HG03439 (cell line): Measurements from ENCODE around the gene TPK1.

Experiments used
- ATAC-seq: cut with Tn5 transposase; IDR thresholded peaks from one replicate; pipeline ENCODE4 v1.9.1; 2021; ENCODE audit warnings: mild to moderate bottlenecking, moderate library complexity; ENCODE audit not compliant: unreplicated experiment

TPK1 gene

DNA sequence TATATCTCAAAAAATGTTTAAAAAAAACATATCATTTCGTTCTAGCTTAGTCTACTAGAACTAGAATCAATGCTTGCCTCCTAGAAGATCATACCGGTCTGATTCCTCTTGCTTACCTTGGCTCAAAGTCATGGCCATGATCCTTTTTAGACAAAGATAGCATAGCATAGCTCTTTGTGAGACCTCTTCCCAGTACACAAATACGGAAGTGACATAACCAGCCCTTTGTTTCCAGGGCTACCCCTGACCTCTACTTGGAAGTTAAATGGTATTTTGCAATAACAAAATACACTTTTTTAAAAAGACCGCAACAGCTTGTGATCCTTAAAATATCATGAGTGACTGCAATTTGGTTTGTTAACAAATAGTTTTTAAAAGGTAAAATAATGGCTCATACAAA lies 301.7 kb downstream of the TPK1 start:
- no peak for ATAC-seq

DNA sequence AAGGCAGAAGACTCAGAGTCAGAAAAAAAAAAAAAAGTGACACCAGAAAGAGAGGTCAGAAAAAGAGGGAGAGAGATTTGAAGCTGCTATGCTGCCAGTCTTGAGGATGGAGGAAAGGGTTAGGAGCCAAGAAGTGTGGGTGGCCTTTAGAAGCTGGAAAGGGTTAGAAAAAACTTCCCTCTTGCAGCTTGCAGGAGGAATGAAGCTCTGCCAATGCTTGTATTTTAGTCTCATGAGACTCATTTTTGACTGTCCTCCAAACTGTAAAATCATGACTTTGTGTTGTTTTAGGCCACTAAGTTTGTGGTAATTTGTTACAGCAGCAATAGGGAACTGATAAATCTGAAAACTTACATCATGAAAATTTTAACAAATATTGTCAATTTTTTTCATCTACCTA lies 304.7 kb downstream of the TPK1 start:
- no peak for ATAC-seq

GRCh38 chr7:144529269-144529926 lies 306.5 kb downstream of the TPK1 start:
- peak; percentile 97 for ATAC-seq

GRCh38 chr7:144528536-144529045 lies 307.3 kb downstream of the TPK1 start:
- ATAC-seq, result no peak

- no peak for ATAC-seq
These were observed 308.8 kb downstream of the TPK1 start for GRCh38 chr7:144527051-144527471.

DNA sequence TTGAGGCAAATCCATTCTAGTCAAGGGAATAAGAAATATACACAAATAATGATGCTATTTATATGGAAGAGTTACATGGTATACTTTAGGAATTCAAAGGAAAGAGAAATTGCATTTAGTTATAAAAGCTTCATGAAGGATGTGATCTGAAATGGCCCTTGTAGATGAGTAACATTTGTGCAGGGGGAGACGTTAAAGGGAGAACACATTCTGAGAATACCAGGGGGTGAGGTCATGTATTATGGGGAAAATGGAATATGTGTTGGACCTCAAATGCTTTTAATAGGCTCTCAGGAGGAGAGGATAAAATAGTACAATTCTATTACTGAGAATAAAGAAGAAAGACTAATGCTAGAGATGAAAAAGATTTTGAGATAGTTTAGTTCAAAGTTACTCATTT lies 309.9 kb downstream of the TPK1 start:
- no peak for ATAC-seq

GRCh38 chr7:144524271-144524670 lies 311.6 kb downstream of the TPK1 start:
- ATAC-seq, result no peak

- no peak for ATAC-seq
These were observed 312.2 kb downstream of the TPK1 start for GRCh38 chr7:144523621-144524020.

- ATAC-seq, result no peak
These were observed 315.9 kb downstream of the TPK1 start for GRCh38 chr7:144519925-144520324.

DNA sequence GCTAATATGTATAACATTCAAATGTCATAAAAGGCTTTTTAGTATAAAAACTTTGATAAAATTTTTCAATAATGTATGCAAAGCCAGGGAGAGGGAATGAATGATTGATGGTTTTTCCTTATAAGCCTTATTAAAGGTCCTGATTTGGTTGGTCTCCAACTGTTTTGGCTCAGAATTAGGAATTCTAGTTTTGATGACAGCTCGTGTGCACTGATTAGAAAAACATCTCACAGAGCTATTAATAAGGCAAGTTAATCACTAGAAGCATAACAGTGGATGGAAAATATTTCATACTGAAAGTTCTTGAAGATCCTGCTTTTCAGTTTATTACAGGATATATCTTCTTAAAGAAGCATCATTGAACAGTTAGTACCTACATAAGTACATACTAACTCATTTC lies 317.5 kb downstream of the TPK1 start:
- ATAC-seq, result no peak

DNA sequence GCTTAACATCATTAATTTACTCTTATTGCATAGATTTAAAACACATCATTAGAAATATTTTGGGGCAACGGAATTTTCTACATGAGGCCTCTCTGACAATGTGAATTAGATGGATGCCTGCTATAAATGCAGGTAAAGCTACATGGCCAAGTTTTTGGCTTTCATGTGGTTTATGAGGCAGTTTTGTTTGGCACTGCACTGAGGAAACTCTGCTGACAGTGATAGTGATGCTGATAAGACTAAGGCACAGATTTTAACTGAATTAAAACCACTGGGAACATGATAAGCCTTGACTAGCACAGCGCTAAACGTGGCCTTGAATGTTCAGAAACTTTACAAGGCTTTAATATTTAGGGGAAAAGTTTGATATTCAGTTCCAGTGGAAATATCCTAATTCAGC lies 318.1 kb downstream of the TPK1 start:
- ATAC-seq, result no peak

GRCh38 chr7:144516729-144517525 lies 318.9 kb downstream of the TPK1 start:
- no peak for ATAC-seq

DNA sequence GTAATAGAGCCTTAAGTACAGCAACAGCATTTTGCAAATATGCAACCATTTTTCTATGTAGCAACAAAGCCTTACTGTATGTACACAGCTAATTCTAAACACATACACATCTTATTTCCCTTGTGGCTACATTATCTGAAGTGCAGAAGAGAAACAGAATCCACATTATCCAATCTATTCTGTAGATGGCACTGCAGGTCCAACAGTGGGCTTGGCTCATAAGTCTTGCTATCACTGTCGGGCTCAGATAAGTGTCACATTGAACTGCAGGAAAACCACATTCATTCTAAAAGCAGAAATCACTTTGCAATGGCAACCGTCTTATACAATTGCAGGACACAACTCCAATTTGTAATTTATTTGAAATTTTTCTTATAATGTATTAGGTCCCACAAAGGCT lies 322.5 kb downstream of the TPK1 start:
- ATAC-seq, result no peak

DNA sequence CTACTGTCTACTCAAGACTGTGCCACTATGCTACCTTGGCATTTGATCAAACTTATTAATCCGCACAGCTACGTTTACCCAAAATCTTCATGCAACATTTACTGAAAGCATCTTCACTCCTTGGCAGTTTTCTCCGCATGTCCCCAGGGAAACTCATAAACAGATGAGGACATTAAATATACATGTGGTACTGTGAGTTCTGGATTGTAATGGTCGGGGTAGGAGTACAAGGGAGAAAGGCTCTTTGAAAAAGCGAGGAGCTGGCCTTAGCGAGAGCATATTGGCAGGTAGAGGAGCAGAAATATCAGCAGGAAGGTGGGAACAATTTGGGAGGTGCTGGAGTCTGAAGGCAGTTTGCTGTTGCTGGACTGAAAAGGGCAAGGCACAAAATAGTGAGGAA lies 325.2 kb downstream of the TPK1 start:
- no peak for ATAC-seq

DNA sequence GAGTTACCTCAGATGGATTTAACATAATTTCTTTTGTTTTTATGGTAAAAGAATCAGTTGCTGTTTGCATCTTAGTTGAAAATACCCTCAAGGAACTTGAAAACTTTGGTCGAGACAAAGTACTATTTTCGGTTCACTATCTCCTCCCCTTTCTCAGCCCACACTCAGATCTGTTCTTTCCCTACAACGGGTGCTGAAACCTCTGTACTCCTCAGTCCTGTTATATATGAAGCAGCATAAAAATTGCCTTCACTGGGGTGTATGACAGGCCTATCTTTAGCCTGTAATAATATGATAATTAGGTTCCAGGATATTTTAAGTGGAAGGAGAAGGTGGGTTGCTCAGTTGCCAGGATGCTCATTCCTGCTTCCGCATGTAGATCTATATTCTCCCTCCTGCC lies 327.2 kb downstream of the TPK1 start:
- peak; percentile 96 for ATAC-seq

GRCh38 chr7:144503215-144503614 lies 332.6 kb downstream of the TPK1 start:
- ATAC-seq, result no peak

DNA sequence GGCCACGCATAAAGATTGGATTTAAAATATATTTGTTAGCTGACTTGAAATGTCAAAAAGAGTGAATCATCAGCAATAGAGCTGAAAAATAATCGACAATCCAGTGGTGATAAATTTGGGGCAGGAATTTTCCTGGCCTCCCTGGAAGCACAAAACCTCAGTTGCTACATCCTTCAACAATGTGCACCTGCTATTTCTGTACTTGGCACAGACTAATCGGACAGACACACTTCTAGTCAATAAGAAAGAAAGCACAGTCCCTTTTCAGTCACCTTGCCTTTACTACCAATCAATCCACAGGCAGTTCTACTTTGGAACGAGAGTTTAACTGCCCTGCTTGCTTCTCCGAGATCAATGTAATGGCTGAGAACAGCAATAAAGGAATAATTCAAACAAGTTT lies 335.6 kb downstream of the TPK1 start:
- no peak for ATAC-seq

- no peak for ATAC-seq
These were observed 338.6 kb downstream of the TPK1 start for GRCh38 chr7:144497282-144497681.

DNA sequence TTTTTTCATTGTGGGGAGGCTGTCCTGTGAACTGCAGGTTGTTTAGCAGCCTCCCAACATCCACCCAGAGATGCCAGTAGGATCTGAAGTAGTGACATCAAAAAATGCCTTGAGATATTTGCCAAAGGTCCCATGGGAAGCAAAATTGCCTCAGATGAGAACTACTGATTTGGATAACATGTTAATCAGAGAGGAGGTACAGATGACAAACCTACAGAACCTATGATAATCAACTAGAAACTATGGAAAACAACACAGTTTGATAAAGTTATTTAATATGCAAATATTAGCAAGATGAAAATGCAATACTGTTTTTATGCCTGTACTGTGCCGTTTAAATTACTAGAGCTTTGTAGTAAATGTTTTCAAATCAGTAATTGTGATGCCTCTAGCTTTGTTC lies 341.5 kb downstream of the TPK1 start:
- no peak for ATAC-seq

DNA sequence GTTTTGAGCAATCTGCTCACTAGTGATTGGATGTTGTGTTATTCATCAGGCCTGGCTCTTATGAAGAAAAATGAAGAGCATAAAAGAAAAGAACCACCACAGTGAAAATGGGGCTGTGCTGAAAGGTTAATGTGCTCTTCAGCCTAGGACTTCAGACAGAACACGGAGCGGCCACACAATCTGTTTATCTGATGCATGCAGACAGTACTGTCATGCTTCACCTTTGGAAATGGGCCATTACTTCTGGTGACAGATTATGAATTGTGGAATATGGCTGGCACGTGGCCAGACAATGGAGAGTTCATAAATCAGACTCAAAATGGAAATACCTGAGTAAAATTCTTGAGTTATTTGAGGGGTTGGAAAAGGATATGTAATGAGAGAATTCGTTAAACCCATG lies 346.3 kb downstream of the TPK1 start:
- no peak for ATAC-seq

DNA sequence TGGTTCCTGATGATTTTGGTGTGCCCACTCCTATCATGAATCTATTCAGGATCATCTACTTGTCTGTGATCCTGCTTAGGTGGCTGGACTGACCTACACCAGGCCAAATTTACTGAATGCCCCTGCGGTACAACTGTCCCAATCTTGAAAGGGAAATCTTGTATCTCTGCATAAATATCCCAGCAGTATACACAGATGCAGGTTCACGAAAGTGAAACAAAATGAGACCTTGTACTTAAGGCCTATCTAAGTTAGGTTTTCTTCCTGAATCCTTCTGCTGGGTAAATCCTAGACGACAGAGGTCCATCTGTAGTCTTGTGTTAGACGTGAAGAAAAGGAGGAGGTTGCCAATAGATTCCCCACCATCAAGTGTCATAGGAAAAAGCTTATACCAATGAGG lies 346.9 kb downstream of the TPK1 start:
- no peak for ATAC-seq

- ATAC-seq, result no peak
These were observed 348.0 kb downstream of the TPK1 start for GRCh38 chr7:144487901-144488300.
